Left lung (tissue), 10 donors: ENCODE data around the gene KCNK16. TPM values are rescaled to one million over a fixed set of nuclear protein-coding genes. Genes with fewer than 3 reads are reported as not detected.

Experiments
- ATAC-seq: fragments of 200-7000 bp; cut with Tn5 transposase; one replicate; pipeline ENCODE4 v1.9.1; 2020; ENCODE audit warnings: moderate library complexity
- DNase-seq, 4 donors: peaks; one replicate each; pipeline ENCODE4 v3.0.0-alpha.2; 2013 to 2020
- H3K27ac ChIP-seq, 2 donors: fragments of 200-600 bp; sonication (generic) in 1 of 2; one replicate each; pipeline versions ENCODE4 v1.5.0 to v1.8.0; 2020 to 2021
- H3K27me3 ChIP-seq, 2 donors: fragments of 200-600 bp; sonication (generic) in 1 of 2; one replicate each; pipeline versions ENCODE4 v1.5.0 to v1.8.0; 2020 to 2021
- H3K36me3 ChIP-seq, 2 donors: fragments of 200-600 bp; sonication (generic) in 1 of 2; one replicate each; pipeline versions ENCODE4 v1.5.0 to v1.8.0; 2020 to 2021
- H3K4me1 ChIP-seq, 2 donors: fragments of 200-600 bp; one replicate each; pipeline ENCODE4 v1.8.0; 2021
- H3K4me3 ChIP-seq, 2 donors: fragments of 200-600 bp; sonication (generic) in 1 of 2; one replicate each; pipeline versions ENCODE4 v1.5.0 to v1.8.0; 2020 to 2021; ENCODE audit warnings: mild to moderate bottlenecking in 1 of 2
- H3K9me3 ChIP-seq, 2 donors: fragments of 200-600 bp; sonication (generic) in 1 of 2; one replicate each; pipeline versions ENCODE4 v1.5.0 to v1.8.0; 2020 to 2021
- intact Hi-C, 2 donors: fragments of 100-400 bp; cut with DNase I; formaldehyde crosslinking; loops; one replicate each; pipeline versions ENCODE4 v1.11.2 to v1.14.2; 2022
- polyA plus RNA-seq, 6 donors: library from polyadenylated mRNA; unstranded; fragments of 120-200 nt; gene quantifications; one replicate each; pipeline ENCODE4 v1.2.1, GENCODE V29; 2013; ENCODE audit not compliant: insufficient read length in 6 of 6
- total RNA-seq, 2 donors: library from RNA; stranded (reverse); fragmentation: NEBNext Ultra II Directional; extraction: Animal tissue kit (Norgen Biotek cat#: 25700); gene quantifications; one replicate each; pipeline ENCODE4 v1.2.1, GENCODE V29; 2021
- TF ChIP-seq, protein P1 (sequence below), 2 donors: fragments of 200-600 bp; sonication (generic) in 1 of 2; IDR thresholded peaks; one replicate each; pipeline versions ENCODE4 v1.5.0 to v1.8.0; 2021; ENCODE audit warnings: antibody characterized with exemption in 2 of 2
- donor health status: DM: no; HTN: yes; CAD: no.
- donor health status: DM: no; HTN: no; CAD: no.

The KCNK16 gene
- total and polyA plus RNA-seq, 8 donors = 0.21 to 0.85 (median 0.32) TPM; not detected in 2

DNA sequence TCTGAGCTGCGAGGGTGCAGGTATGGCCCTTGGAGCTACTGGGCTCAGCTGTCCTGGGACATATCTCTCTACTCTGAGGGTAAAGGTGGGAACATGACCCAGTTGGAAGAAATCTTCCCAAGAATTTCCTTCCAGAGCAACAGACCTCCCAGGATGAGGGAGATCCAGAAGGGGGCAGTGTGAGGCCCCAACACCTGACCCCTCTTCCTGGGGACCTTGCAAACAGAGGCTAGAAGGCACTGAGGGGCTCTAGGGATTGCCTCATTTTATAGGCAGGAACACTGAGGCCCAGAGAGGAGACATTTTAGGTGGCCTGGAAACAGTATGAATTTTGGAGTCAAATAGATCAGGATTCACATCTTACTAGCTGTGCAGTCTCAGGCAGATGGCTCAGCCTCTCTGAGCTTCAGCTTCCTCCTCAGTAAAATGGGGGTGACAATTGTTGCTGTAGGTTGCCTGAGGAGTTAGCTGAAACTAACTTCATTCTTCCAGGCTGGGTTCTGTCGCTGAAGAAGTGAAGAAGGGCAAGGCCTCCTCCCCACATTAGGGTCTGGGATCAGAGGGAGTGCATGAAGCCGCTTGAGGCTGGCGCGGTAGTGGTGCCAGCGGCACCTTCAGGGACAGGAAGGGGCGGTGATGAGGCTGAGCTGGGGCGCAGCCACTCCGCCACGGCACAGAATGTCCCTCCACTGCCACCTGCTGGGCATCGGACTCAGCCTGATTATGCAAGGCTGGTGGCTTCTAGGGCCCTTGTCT lies 19.7 kb downstream of the KCNK16 start:
- intact Hi-C loops = loop anchor here (5.0 to 10.0 kb wide), 5 partner anchors 128 to 428 kb away; no protein-coding TSS in a partner anchor
- peaks cover 0 to 6% of the 10 kb centered on the region in 2 donors for H3K4me1 ChIP-seq
- DNase-seq = peak; percentile 62 to 93 (median 84)
- H3K27ac ChIP-seq = no peak overlapping the region
- no peaks in the 10 kb centered on the region for H3K36me3 ChIP-seq
- H3K4me3 ChIP-seq = no peak overlapping the region
- TF ChIP-seq, protein P1, sequence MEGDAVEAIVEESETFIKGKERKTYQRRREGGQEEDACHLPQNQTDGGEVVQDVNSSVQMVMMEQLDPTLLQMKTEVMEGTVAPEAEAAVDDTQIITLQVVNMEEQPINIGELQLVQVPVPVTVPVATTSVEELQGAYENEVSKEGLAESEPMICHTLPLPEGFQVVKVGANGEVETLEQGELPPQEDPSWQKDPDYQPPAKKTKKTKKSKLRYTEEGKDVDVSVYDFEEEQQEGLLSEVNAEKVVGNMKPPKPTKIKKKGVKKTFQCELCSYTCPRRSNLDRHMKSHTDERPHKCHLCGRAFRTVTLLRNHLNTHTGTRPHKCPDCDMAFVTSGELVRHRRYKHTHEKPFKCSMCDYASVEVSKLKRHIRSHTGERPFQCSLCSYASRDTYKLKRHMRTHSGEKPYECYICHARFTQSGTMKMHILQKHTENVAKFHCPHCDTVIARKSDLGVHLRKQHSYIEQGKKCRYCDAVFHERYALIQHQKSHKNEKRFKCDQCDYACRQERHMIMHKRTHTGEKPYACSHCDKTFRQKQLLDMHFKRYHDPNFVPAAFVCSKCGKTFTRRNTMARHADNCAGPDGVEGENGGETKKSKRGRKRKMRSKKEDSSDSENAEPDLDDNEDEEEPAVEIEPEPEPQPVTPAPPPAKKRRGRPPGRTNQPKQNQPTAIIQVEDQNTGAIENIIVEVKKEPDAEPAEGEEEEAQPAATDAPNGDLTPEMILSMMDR (IDR thresholded peaks at IDR 0.05) = peak; percentile 86 to 89
- no peaks in the 10 kb centered on the region for H3K27me3 ChIP-seq
- ATAC-seq = peak; percentile 99
- H3K9me3 ChIP-seq = no peaks in the 10 kb centered on the region

DNA sequence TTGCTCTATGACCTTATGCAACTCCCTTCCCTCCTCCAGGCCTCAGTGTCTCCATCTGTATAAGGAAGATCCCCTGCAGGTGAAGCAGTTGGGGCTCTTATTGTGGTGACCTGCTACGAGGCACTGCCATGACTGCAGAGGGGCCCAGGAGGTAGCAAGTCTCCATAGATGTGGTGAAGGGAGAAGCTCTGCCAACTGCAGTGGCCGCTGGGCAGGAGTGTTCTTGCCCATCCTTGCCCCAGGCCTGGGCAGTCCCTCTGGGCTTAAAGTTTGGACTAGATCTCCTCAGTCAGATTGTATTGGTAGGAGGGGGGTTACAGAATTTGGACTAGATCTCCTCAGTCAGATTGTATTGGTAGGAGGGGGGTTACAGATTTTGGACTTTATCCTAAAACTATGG lies 20.5 kb downstream of the KCNK16 start:
- no peak for ATAC-seq
- DNase-seq = no peak
- Histone ChIP-seq H3K36me3 (no peaks in the 10 kb centered on the region), H3K27ac (no peak overlapping the region), H3K4me3 (no peak overlapping the region), H3K9me3 (no peaks in the 10 kb centered on the region), H3K4me1 (peaks cover 0 to 6% of the 10 kb centered on the region in 2 donors), H3K27me3 (no peaks in the 10 kb centered on the region)
- intact Hi-C loops = loop anchor here (5.0 to 10.0 kb wide), 5 partner anchors 127 to 427 kb away; no protein-coding TSS in a partner anchor
- TF ChIP-seq, protein P1 (IDR thresholded peaks at IDR 0.05) = no peak

DNA sequence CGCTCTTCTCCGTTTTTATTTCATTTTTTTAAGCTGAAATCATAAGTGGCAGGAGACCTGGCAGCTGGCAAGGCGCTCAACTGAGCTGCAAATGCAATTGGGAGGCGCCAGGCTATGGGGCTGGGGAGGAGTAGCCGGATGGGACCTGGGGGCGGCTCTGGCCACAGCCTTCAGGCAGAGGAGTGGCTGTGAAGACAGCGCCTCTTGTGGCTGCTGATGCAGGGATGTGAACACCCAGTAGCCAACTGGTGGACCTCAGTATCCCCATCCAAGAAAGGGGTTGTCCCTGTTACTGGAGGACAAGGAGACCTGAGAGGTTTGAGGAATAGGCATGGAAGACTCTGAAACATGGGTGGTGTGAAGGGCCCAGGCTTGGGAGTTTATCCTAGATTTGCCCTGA lies 20.9 kb downstream of the KCNK16 start:
- ATAC-seq = no peak
- H3K9me3 ChIP-seq = no peaks in the 10 kb centered on the region
- intact Hi-C loops = loop anchor here (5.0 to 10.0 kb wide), 5 partner anchors 127 to 427 kb away; no protein-coding TSS in a partner anchor
- H3K4me1 ChIP-seq = peaks cover 0 to 6% of the 10 kb centered on the region in 2 donors
- no peak for DNase-seq
- H3K27ac ChIP-seq = no peak overlapping the region
- TF ChIP-seq, protein P1 (IDR thresholded peaks at IDR 0.05) = no peak
- no peaks in the 10 kb centered on the region for H3K27me3 ChIP-seq
- H3K36me3 ChIP-seq = no peaks in the 10 kb centered on the region
- H3K4me3 ChIP-seq = no peak overlapping the region

DNA sequence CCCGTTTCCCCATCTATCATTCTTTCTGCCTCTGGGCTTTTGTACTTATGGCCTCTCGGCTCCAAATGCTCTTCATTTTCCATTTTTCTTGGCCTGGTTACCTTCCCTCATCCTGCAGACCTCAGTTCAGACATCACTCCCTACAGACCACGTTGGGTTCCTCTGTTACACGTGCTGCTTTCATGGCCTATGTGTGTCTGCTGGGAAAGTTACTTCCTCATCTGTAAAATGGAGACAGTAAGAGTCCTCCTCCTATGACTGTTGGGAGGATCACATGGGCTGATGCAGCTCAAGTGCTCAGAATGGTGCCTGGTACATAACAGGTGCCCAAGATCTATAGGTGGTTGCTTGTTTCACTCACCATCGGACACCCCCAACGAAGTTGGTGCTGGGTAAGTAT lies 21.8 kb downstream of the KCNK16 start:
- Histone ChIP-seq H3K4me3 (no peak overlapping the region), H3K36me3 (no peaks in the 10 kb centered on the region), H3K27me3 (no peaks in the 10 kb centered on the region), H3K4me1 (peaks cover 0 to 6% of the 10 kb centered on the region in 2 donors), H3K27ac (no peak overlapping the region), H3K9me3 (no peaks in the 10 kb centered on the region)
- intact Hi-C loops = loop anchor here (5.0 to 10.0 kb wide), 5 partner anchors 126 to 426 kb away; no protein-coding TSS in a partner anchor
- TF ChIP-seq, protein P1 (IDR thresholded peaks at IDR 0.05) = no peak
- no peak for DNase-seq
- ATAC-seq = no peak

DNA sequence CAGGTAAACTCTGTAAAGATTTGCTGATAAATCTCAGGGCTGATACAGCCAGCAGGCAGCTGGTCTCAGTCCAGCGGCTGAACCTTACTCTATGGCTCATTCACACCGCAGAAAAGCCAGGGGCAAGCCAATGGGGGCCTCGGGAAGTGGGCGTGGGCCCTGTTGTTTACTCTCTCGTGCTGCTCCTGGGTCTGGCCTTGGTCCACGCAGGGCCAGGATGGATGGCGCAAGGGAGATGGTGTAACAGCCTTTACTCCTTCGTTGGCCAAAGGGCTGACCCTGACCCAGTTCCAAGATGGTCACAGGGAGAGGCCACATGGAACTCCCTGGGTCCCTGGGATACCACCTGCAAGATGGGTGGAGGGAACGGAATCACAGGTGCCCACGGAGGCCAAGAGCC lies 24.4 kb downstream of the KCNK16 start:
- H3K27ac ChIP-seq = no peak overlapping the region
- H3K27me3 ChIP-seq = no peaks in the 10 kb centered on the region
- ATAC-seq (no peak), DNase-seq (no peak)
- TF ChIP-seq, protein P1 (IDR thresholded peaks at IDR 0.05) = no peak
- no peaks in the 10 kb centered on the region for H3K36me3 ChIP-seq
- H3K9me3 ChIP-seq = no peaks in the 10 kb centered on the region
- no peak overlapping the region for H3K4me3 ChIP-seq
- intact Hi-C loops = no loop called here
- peaks cover 0 to 3% of the 10 kb centered on the region in 2 donors for H3K4me1 ChIP-seq
